ENCODE results near the gene SH3GLB2. TPM values are rescaled to one million over a fixed set of nuclear protein-coding genes. Genes with fewer than 3 reads are reported as not detected.

The SH3GLB2 gene
- total and polyA plus RNA-seq, 4 donors = 5.0 to 26.9 (median 18.3) TPM

- WGBS = 97% methylated on average over 9 of the region's 9 CpGs
- H3K27ac ChIP-seq (ENCODE audit: low read depth in 1 of 2, low read length in 2 of 2) = no peak overlapping the region
- no peak for DNase-seq (ENCODE audit: low spot score)
Observed at GRCh38 chr9:129002992-129003391, 25.1 kb downstream of the SH3GLB2 start.

GRCh38 chr9:129001504-129002325 is 26.4 kb downstream of the SH3GLB2 start:
- Histone ChIP-seq H3K4me1 (ENCODE audit: control insufficient read depth in 4 of 4, insufficient read depth in 4 of 4, low read length in 3 of 4) (peaks cover 0 to 3% (median 0%) of the 10 kb centered on the region in 4 donors), H3K4me3 (ENCODE audit: low read depth in 1 of 3, low read length in 3 of 3) (no peak overlapping the region), H3K27me3 (ENCODE audit: control insufficient read depth in 4 of 4, insufficient read depth in 4 of 4, low read length in 3 of 4) (no peaks in the 10 kb centered on the region), H3K27ac (ENCODE audit: low read depth in 1 of 2, low read length in 2 of 2) (no peak overlapping the region), H3K36me3 (ENCODE audit: control insufficient read depth in 4 of 4, insufficient read depth in 3 of 4, low read depth in 1 of 4, low read length in 3 of 4) (peaks cover 18 to 71% (median 42%) of the 10 kb centered on the region in 4 donors), H3K9ac (ENCODE audit: low read depth in 1 of 2, low read length in 2 of 2) (no peak overlapping the region), H3K9me3 (ENCODE audit: control insufficient read depth in 4 of 4, low read length in 3 of 4) (no peaks in the 10 kb centered on the region)
- DNase-seq (ENCODE audit: low spot score) = no peak
- 95% methylated on average over 10 of the region's 10 CpGs for WGBS
- TF ChIP-seq CTCF (IDR thresholded peaks at IDR 0.05; ENCODE audit: low read depth, low read length, missing input control) (no peak), MAX (IDR thresholded peaks at IDR 0.05) (no peak), FOXA1 (IDR thresholded peaks at IDR 0.05) (no peak), REST (IDR thresholded peaks at IDR 0.05) (no peak), SP1 (IDR thresholded peaks at IDR 0.05) (no peak), ATF3 (IDR thresholded peaks at IDR 0.05) (no peak), YY1 (IDR thresholded peaks at IDR 0.05) (no peak), FOXA2 (IDR thresholded peaks at IDR 0.05) (no peak)

More at GRCh38 chr9:129002992-129003391, 25.1 kb downstream of the SH3GLB2 start:
- Histone ChIP-seq H3K36me3 (ENCODE audit: control insufficient read depth in 4 of 4, insufficient read depth in 3 of 4, low read depth in 1 of 4, low read length in 3 of 4) (peaks cover 18 to 61% (median 36%) of the 10 kb centered on the region in 4 donors), H3K27me3 (ENCODE audit: control insufficient read depth in 4 of 4, insufficient read depth in 4 of 4, low read length in 3 of 4) (no peaks in the 10 kb centered on the region), H3K9ac (ENCODE audit: low read depth in 1 of 2, low read length in 2 of 2) (no peak overlapping the region), H3K9me3 (ENCODE audit: control insufficient read depth in 4 of 4, low read length in 3 of 4) (no peaks in the 10 kb centered on the region), H3K4me3 (ENCODE audit: low read depth in 1 of 3, low read length in 3 of 3) (no peak overlapping the region), H3K4me1 (ENCODE audit: control insufficient read depth in 4 of 4, insufficient read depth in 4 of 4, low read length in 3 of 4) (peaks cover 0 to 3% (median 0%) of the 10 kb centered on the region in 4 donors)
- TF ChIP-seq JUND (IDR thresholded peaks at IDR 0.05) (no peak), RXRA (IDR thresholded peaks at IDR 0.05) (no peak), TAF1 (conservative IDR thresholded peaks at IDR 0.05) (no peak), ZBTB33 (IDR thresholded peaks at IDR 0.05) (no peak), EGR1 (IDR thresholded peaks at IDR 0.05; ENCODE audit: low read depth in 2 of 2) (no peak), REST (IDR thresholded peaks at IDR 0.05) (no peak), GABPA (IDR thresholded peaks at IDR 0.05 in 1 of 2, conservative IDR thresholded peaks at IDR 0.05 in 1 of 2) (no peak), FOXA2 (IDR thresholded peaks at IDR 0.05) (no peak), RAD21 (IDR thresholded peaks at IDR 0.05) (no peak), NR2F2 (IDR thresholded peaks at IDR 0.05) (no peak)

Measured in liver (tissue), 9 donors.